IPS-NIHi11 (cell line): Measurements from ENCODE around the gene TULP4.

Experiments used
- DNase-seq: peaks from one replicate; pipeline ENCODE4 v3.0.0; 2012; ENCODE audit warnings: mixed read lengths, low spot score

Gene TULP4, protein sequence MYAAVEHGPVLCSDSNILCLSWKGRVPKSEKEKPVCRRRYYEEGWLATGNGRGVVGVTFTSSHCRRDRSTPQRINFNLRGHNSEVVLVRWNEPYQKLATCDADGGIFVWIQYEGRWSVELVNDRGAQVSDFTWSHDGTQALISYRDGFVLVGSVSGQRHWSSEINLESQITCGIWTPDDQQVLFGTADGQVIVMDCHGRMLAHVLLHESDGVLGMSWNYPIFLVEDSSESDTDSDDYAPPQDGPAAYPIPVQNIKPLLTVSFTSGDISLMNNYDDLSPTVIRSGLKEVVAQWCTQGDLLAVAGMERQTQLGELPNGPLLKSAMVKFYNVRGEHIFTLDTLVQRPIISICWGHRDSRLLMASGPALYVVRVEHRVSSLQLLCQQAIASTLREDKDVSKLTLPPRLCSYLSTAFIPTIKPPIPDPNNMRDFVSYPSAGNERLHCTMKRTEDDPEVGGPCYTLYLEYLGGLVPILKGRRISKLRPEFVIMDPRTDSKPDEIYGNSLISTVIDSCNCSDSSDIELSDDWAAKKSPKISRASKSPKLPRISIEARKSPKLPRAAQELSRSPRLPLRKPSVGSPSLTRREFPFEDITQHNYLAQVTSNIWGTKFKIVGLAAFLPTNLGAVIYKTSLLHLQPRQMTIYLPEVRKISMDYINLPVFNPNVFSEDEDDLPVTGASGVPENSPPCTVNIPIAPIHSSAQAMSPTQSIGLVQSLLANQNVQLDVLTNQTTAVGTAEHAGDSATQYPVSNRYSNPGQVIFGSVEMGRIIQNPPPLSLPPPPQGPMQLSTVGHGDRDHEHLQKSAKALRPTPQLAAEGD (N-terminal part only)

GRCh38 chr6:158312165-158312564 is at the start of gene TULP4:
TSS of gene TULP4 (plus strand) at chr6:158312465. CDS start at chr6:158314017, 1,552 bp downstream.
- no peak for DNase-seq

GRCh38 chr6:158262755-158263154 is 49.5 kb upstream of the TULP4 start:
- no peak for DNase-seq

DNA sequence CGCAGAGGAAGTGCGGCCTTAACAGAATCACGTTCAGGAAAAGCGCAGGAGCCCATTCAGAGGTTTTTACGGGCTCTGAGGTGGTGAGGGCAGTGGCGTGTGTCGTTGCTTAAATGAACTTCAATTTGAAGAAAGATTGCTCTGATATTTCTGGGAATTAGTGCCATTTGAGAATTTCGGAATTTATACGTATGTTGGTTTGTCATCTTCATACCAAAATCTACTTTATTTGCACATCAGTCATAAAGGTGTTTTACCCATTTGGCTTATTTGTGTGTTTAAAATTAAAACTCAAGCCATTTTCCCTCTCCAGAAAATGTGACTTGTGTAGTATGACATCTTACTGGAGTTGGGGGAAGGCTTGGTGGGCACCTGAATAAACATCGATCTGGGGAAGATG is 48.1 kb upstream of the TULP4 start:
- no peak for DNase-seq

DNA sequence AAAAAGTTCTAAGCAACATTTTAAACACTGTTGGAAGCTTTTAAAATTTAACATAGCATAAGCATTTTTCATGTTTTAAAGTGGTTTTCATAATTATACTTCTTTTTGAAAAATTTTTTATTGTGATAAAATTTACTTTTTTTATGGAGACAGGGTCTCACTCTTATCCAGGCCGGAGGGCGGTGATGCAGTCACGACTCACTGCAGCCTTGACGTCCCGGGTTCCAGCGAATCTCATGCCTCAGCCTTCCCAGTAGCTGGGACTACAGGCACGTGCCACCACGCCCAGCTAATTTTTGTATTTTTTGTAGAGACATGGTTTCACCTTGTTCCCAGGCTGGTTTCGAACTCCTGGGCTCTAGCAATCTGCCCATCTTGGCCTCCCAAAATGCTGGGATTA is 46.1 kb upstream of the TULP4 start:
- DNase-seq, result no peak

DNA sequence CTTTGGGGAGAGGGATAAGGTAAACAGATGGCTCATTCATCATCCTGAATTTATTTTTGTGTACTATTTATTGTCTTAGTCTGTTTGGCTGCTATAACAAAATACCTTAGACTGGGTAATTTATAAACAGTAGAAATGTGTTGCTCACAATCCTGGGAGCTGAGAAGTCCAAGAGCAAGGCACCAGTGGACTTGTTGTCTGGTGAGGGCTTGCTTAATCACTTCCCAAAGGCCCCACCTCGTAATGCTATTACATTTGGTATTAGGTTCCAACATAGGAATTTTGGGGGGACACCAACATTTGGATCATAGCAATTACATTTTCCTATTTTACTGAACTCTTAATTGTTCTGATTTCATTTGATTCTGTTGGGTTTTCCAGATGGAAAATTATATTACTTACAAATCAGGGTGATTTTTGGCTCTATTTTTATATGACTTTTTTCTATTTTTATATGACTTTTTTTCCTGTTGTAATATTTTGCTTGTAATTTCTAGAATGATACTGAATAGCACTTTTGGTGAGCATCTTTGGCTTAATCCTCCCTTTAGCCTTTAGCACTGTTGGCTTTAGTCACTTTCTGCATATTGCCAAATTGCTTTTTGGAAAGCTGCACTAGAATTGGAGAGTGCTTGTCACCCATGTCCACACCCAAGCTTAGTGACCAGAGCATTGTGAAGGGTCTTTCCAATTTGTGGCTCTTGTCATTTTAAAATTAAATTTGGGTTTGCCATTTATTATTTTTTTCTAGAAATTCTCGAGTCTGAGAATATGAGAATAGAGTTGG is 43.7 kb upstream of the TULP4 start:
- no peak for DNase-seq

GRCh38 chr6:158269657-158270056 is 42.6 kb upstream of the TULP4 start:
- no peak for DNase-seq

- DNase-seq, result no peak
Observed at GRCh38 chr6:158270389-158271127, 41.7 kb upstream of the TULP4 start.

- DNase-seq, result no peak
Observed at GRCh38 chr6:158272324-158272723, 39.9 kb upstream of the TULP4 start.

GRCh38 chr6:158278004-158278403 is 34.3 kb upstream of the TULP4 start:
- no peak for DNase-seq

GRCh38 chr6:158279615-158280014 is 32.6 kb upstream of the TULP4 start:
- DNase-seq, result no peak

DNA sequence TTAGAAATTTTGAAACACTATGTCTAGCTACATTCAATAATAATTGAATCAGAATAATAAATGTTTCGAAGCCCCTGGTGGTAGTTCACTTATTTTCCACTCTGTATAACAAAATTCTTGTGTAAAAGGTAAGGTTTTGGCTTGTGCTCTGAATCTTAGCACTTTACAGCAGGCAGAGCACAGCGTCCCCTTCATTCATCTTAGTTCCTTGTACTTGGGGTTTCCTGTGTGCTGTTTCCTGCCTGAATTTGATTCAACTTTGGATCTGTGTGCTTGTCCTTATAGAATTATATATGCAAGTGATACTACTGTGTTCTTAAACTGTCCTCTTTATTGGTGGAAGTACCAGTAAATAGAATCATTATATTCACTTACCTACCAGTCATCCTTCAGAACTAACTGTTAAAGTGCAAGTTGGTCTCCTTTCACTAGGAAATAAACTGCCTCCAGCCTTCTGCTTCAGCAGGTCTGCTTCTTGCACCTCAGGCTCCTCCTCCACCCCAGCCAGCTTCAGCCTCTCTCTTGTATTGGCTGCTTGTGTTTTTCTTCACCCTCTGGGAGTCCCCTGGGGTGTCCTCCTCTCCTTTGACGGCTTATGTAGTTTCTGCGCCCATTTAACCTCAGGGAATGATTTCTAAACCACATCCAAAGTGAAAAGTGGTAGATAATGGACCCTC is 28.8 kb upstream of the TULP4 start:
- peak; percentile 52 for DNase-seq

DNA sequence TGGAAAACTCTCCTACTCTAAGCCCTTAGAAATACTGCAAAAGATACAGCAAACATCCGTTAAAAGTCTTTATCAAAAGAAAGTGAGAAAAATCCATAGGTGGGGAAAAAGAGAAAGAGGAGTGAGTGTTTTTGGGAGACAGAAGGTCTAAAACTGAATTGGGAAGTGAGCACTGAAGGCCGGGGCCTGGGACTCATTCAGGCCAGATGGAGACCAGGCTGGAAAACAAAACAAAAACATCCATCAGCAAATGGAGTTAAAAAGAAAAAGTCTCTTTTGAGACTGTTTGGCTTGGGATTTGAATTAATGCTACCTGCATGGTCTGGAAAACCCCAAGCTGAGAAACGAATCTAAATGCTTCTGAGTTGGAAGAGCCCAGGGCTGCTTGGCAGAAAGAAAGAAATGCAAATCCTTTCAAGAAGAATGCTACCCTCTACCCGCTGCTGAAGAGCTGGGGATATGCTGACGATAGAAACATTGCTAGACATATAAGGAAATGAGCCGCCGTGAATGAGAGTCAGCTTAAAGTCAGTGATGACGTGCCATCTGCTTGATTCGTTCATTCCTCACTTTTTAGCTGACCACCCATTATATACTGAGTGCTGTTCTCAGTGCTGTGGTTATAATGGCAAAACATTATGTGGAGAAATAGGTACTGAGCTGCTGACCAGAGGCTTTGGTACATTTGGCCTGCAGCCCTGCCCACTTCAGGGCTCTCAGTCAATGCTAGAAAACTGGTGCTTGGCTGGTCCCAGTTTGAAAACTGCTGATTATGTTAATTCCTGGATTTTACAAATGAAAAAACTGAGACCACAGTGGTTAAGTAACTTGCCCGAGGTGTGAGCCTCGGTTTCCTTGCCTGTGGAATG is 28.0 kb upstream of the TULP4 start:
- DNase-seq, result peak; percentile 23

GRCh38 chr6:158284876-158285655 is 27.2 kb upstream of the TULP4 start:
- DNase-seq, result no peak

- no peak for DNase-seq
Observed at GRCh38 chr6:158285656-158286021, 26.6 kb upstream of the TULP4 start.

DNA sequence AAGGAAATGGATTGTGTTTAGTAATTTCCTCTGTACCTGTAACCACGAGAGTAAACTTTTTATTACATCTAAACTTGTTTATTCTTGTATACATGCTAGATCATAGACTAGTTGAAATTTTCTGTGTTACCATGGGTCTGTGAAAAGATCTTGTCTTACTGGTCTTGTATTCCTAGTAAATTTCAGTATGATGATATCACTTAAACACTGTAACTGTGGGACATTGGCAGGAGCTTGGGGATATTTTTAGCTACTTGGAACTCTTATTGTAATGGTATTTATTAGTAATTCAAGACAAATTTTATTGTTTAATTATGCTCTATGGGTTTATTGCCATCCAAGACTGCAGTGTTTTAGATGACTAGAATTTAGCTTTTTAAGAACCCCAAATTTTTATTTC is 25.9 kb upstream of the TULP4 start:
- DNase-seq, result no peak

- DNase-seq, result no peak
Observed at GRCh38 chr6:158287047-158287446, 25.2 kb upstream of the TULP4 start.

GRCh38 chr6:158290040-158290439 is 22.2 kb upstream of the TULP4 start:
- DNase-seq, result no peak

GRCh38 chr6:158290659-158291058 is 21.6 kb upstream of the TULP4 start:
- DNase-seq, result no peak

DNA sequence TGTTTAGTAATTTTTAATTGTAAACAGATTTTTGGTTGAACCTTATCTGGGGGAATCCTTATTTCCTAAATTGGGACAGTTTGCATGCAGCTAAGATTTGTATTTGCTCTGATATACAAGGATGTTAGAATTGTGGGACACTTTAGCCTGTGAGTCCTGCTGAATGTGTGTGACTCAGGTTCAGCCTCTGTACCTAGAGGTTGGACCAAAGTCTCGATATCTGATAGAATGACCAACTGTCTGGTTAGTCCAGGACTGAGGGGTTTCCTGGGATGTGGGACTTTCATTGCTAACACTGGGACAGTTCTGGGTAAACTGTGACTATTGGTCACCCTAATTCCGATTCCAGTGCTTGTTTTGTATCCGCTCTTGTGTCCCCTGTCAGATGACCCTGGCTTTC is 20.2 kb upstream of the TULP4 start:
- DNase-seq, result no peak
